Activated CD4-positive, alpha-beta T cell treated with anti-CD3 and anti-CD28 coated beads, Interleukin-2, amount 50 U/mL, for 1 hour (primary cell): ENCODE results near the gene CDC42.
A peak's percentile ranks its signal among the peaks of the same experiment; 100 is the strongest.

Source experiments
- DNase-seq: peaks from one replicate; pipeline ENCODE4 v3.0.0-alpha.2; 2020

The CDC42 gene

DNA sequence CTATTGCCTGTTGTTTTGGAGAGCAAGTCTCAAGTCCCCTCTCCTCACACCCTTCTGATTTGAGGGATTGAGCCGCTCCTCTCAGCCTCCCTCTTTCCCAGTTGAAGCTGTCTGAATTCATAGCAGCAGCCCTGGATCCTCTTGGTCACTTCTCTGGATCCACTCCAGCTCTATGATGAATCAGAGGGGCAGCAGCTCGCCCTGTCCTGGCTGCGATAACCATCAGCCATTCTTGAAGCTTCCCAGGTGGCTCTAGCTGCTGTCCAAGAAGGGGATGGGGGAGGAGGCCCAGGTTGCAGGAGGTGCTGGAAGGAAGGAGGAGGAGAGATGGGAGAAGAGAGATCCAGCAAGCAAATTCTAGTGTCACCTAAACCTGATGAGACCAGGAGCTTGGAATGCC is 59.1 kb downstream of the CDC42 start:
- no peak for DNase-seq

DNA sequence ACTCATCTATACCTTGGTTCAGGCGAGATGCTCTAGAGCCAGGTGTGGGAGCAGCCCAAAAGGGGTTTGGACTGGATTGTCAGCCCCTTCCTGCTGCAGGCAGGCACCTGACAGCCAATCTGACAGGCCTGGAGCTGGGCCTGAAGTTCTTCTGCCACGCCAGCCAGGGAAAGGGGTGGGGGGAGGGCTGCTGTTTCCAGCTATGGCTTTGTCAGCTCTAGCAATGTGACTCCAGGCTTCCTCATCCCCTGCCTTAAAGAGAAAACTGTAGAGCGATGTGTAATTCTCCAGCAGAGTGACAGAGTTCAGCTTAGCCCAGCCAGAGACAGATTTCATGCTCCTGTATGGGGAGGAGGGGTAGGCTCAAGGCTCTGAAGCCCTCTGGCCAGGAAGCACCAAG is 60.0 kb downstream of the CDC42 start:
- DNase-seq = no peak

DNA sequence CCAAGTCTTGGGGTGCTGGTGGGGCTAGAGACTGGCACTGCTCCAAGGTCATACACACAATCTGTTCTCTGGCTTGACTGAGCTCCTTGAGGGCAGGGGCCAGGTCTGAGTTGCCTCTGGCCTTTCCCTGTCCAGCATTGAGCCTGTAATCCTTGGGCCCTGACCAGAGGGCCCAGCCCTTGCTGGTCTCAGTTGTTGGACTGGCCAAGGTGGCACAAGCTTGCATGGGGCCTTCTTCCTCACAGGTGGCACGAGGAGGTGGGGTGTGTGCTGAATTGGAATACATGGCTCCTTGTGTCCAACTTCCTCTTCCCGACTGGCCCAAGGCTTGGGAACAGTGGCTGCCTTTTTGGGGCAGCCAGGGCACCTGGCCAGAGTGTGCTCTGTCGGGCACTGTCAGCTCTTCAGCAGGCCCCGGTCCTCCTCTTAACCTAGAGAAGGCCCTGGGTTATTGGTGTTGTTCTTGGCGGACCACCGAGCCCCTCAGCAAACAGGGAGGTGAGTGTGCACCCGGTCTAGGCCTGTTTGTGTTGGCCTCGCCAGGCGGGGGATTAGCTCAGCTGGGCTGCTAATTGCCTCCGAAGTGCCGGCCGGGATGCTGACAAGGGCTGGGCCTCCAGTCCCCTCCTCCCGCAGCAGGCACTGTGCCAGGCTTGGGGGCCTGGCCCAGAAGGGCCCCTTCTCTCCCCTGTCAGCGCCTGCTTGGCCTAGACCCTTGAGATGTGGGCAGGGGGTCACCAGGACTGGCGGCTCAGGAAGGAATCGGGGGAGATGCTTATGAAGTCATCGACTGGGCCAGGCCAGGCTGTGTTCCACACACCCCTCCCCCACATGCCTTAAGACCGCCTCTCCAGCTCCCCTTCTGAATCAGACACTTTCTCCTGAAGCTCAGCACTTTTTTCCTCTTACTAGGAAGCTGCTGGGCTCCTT is 61.8 kb downstream of the CDC42 start:
- no peak for DNase-seq

DNA sequence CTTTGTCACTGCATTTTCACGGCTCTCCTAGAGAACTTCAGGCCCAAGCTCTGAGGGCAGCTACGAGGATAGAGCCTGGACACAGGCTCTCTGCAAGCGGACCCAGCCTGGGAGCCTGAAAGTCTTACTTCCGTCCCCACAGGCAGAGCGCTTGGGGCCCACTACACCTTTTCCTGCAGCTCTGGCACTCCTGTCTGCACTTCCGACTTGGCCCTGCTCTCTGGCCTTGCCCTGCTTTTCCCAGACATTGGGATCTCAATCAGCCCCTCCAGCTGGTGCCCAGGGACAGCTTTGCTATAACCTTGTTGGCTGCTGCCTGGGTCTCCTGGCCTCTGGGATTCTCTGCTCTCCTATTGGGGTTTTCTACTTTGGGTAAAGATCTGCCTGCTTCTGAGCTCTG is 62.8 kb downstream of the CDC42 start:
- DNase-seq = no peak

DNA sequence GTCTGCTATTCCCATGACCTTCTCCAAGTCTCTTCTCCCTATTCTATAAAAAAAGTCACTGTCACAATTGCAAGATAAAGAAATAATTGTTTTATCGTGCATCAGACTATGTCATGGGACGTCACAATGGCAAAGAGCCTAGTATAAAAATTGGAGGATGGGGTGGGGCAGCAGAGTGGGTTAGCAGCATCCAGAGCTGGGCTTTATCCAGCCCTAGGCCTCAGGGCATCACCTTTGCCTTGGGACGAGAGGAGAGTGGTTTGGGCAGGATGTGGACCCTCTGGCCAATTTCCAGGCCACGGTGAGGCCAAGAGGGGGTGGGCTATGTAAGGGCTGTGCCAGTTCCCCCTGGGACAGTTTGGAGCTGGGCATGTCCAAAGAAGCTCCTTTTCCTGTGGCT is 64.7 kb downstream of the CDC42 start:
- DNase-seq = no peak

DNA sequence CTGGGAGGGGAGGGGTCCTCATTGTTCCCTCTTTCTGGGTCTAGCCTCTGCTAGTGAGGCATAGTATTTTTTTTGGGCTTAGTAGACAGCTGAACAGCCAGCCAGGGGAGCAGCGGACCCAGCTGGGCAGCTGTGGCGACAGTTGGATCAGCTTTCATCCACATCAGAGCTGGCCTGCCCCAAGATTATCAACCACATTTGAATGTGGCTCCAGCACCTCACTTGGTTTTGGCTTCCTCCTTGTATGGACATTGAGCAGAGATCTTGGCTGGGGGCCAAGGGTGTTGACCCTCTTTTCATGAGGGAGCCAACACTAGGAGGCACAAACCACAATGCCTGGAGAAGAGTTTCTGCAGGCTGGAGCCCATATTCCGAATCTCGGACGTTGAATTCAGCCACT is 65.3 kb downstream of the CDC42 start:
- DNase-seq = no peak

DNA sequence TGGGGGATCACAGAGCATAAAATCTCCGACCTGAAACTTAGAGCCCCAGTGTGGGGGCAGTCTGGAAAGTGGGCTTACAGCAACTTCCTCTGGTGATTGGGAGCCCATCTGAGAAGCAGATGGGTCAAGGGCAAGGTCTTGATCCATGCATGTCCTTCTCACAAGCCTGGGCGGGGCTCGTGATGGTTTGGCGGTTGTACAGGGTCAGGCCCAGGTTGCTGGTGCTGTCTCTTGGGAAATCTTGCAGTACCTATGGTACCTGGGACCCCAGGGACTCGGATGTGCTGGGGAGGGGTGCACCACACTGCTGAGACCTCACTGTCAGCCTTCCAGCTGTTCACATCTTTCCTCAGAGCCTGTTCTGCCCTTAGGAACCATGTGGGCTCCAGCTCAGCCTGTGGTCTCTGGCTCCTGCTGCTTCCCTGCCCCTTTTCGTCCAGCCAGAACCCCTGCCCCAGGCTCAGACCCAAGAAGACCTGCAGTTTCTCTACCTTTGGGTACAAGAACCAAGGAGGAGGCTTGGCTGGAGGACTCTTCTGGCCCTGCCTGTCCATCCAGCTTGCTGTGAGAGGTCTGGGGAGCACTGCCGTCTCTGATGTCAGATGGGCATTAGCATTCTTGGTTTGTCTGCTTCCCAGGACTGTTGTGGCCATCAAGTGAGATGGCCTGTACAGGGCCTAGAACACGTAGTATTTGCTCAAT is 65.9 kb downstream of the CDC42 start:
- DNase-seq = no peak

DNA sequence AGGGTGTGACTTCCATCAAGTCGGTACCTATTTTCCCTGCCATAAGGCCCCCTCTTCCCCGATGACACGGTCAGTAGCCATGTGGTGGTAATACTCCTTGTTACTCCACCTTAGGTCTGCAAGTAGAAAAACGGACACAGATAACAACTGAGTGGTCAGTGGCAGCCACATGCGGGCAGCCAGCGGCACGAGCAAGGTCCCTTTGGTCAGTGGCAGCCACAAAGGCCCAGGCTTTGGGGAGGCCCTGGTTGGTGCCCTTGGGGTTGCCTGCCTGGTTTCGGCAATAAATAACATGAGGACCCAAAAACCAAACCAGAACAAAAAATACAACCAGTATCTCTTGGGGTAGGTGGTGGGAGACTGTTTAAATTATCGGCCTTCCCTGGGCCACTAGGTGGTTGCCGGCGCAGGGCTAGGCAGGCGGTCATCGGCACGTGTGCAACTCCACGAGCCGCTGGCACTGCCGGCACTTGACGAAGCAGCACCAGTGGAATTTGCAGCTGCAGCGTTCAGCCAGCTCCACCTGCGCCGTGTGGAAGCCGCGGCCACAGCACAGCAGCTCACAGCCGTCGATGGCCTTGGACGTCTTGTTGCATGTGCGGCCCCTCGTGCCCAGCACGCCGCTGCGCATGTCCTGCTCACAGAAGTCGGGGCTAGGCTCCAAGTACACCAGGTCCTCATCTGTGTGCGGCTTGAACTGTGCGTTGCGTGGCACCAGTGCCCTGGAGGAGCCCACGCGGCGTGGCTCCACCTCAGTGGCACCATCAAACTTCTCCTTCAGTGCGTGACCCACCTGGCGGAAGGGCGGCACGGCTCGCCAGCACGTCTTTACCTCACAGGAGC is 67.3 kb downstream of the CDC42 start:
- DNase-seq = no peak

DNA sequence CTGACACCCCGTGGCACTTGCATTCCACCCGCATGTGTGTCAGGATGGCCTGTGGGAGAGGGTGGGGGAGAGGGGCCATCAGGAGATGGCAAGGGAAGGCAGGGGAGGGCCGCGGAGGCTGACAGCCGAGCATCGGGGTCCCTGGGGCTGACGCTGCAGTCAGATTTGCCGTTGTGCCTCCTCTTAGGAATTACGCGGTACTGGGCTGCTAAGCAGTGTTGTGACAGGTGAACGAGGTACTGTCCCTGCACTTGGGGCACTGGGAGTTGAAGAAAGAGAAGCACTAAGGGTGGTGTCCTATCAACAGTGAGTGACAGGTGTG is 67.9 kb downstream of the CDC42 start:
- DNase-seq = no peak

DNA sequence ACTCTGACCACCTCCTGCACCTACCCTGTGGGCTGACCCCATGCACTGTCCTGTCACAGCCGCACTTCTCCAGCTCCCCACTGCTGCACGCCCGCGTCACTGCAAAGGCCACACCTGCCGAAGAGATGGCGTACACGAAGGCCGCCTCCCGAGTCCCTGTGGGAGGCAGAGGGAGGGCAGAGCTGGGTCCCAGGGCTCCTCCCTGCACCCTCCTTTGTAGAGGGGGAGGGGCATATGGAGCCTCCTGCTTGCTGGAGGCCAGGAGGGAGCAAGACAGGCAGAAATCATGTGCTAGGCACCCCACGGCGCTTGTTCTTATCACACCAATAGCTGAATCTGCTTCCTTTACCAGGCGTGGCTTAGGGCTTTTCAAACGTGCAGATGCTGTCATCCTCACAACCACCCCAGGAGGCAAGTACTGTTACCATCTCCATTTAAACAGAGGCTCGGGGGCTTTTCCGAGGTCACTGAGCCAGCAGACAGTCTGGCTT is 69.0 kb downstream of the CDC42 start:
- no peak for DNase-seq

DNA sequence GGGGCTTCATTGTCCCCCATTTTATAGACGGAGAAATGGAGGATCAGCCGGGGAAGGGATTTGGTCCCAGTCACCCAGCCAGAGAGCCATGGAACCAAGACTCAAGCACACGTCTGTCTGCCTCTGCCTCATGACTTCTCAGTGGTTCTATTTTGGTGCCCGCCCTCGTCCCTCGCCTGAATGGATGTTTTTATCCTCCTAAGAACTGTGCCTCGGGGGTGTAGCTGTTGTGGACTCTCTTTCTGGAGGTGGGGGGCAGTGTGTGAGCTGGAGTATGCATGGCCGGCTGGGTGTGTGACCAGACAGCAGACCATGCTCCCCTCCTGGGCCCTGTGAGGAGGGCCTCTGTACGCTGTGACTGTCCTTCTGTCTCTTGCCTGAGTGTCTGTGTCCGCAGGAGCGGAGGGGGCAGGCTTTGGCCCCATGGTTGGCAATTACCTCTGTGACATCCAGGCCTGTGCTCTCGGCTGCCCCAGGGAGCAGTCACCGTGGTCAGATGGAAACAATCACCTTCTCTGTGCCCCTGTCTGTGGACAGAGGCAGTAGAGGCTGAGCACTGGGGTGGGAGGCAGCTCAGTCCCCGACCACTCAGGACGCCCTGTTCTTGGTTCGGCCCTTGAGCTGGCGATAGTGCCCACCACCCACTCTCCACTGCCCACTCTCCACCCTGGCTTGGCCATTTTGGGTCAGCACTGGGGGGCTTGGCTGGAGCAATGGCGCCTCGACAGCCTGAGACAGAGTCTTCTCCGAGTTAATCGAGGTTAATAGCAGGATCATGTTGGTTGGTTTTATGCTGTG is 70.0 kb downstream of the CDC42 start:
- DNase-seq = no peak

DNA sequence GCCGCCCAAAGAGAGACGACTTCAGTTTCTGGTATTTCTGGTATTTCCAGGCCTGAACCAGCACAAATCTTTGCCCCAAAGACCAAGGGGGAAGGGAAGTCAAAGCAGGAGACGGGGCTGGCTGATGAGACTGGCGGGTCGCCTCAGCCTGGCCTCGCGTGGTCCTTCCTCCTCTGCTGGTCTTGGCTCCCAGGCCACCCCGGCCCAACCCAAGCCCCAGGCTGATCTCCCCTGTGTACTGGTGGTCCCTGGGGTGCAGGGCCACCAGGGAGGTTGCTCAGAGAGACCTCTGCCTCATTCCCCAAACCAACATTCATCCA is 70.5 kb downstream of the CDC42 start:
- no peak for DNase-seq

DNA sequence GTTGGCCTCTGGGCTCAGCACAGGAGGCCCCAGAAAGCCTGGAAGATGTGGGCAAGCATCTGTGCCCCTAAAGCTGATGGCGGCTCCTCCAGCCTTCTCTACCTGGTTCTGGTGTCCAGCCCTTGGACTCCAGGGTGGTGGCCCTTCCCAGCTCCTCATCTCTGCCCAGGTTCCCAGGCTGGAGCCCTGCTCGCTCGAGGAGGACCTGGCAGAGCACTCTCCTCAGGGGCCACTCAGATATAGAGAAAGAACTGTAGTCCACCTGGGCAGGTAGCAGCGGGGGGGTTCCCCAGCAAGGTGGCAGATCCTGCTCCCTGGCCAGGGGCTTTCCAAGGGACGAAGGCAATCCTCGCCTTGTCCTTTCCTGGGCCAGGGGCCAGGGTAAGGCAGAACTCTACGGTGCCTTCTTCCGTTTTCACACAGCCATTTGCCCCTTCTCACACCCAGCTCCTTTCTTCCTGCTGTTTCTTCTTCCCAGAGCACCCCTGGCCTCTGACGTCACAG is 71.4 kb downstream of the CDC42 start:
- DNase-seq = no peak

DNA sequence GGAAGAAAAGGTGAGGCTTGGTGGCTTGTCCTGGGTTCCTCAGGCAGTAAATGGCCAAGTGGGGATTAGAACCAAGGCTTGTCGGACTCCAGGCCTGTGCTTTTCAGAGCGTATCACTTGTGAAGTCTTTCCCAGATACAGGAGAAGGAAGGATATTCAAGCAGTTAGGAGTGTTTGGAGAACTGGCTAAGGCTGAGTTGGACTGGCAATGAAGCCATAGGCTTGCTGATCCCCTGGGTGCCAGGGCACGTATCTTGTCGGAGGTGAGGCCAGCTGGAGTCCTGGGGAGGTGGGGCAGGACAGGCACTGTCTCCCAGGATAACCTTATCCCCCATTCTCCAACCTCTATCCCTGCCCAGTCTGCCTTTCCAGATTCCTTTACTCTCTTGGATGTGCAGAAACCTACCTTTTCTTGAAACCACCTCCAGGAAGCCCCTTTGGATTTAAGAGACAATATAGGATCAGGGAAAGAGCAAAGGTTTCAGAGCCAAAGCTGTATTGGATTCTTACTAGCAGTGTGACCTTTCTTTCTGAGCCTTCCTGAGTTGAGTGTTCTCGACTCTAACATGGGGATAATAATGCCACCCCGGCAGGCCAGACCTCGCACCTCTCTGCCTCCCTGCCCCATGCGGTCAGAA is 72.2 kb downstream of the CDC42 start:
- no peak for DNase-seq

DNA sequence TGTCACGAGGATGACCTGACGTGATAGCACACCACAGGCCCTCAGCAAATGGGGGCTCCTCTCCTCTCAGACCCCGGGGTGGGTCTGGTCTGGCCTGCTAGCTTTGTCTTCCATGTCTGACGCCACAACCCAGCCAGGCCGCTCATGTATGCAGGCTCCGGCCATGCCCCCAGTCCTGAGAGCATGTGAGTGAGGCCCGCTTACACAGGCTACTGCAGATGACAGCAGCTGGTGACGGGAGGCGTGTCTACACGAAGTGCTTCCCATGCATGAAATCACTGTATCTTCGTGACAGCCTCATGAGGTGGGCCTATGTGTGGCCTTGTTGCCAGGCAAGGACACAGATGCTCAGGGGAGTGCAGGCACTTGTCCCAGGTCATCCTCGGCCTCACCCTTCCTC is 74.0 kb downstream of the CDC42 start:
- no peak for DNase-seq

DNA sequence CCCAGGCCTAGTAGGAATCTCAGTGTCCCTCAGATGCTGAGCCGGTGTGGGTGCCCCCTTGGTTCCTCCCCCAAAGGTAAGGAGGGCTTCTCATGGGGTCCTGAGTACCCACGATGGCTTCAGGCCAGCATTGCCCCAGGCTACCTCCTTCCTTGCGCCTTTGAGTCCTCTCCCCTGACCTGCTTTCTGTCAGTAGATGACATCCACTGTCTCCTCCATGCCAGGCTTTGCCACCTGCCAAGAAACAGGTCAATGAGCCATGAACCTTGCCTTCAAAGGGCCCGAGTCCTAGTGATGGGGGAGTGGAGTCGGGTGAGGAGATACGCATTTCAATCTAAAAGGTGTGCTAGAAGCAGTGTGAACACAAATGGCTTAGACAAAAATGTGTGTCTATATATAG is 74.7 kb downstream of the CDC42 start:
- DNase-seq = no peak

DNA sequence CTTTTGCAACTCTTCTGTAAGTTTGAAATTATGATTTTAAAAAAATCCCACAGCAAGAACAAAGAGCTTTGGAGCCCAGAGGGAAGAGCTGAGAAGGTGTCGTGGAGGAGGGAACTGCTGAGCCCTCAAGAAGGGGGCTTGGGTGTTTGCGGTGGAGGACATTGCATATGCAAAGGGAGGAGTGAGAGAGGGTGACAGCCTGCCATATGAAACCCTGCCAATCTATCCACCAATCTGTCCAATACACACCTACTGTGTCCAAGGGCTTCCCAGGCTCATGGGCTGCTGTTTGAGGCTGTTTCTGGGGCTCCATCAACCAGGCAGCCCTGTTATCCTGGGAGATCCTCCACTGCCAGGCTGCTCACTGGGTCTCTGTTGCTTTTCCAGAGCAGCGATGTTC is 75.2 kb downstream of the CDC42 start:
- no peak for DNase-seq

DNA sequence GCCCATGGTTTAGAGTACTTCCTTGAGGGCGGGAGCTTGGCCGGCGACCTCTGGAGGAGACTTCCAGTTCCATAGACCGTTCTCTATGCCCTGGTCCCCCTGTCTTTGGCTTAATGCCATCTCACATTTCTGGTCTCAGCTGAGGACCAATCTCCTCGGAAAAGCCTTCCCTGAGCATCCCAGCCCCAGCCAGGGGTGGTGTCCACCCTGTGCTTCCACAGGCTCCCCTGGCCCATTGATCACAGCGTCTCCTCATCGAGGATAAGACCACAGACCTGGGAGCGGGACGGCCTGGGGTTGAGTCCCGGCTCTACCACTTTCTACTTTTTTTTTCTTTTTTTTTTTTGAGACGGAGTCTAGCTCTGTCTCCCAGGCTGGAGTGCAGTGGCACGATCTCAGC is 75.9 kb downstream of the CDC42 start:
- DNase-seq = no peak

DNA sequence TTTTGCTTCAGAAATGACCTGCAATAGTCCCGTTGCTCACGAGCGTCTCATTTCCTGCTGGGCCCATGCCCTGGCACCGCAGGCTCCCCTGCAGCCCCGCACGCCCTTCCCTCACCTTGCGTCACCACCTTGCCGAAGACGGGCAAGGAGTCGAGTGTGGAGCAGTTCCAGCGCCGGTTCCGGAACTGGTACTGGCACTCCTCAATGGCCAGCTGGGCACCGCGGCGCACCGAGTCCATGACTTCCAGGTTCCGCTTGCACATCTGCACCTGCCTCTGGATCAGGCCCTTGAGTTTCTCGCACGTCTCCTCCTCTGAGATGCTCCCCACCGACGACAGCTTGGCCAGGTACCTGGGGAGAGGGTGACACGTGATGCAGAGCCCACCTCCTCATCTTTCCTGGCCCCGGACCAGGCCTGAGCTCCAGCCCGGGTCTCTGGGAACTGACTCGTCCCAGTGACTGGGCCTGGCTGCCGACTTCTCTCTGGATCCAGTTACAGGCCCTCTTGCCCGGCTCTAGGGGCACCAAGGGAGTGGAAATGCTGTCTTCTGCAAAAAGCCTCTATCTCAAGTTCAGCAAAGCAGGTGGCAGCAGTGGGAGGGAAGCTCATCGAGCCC is 77.1 kb downstream of the CDC42 start:
- no peak for DNase-seq

DNA sequence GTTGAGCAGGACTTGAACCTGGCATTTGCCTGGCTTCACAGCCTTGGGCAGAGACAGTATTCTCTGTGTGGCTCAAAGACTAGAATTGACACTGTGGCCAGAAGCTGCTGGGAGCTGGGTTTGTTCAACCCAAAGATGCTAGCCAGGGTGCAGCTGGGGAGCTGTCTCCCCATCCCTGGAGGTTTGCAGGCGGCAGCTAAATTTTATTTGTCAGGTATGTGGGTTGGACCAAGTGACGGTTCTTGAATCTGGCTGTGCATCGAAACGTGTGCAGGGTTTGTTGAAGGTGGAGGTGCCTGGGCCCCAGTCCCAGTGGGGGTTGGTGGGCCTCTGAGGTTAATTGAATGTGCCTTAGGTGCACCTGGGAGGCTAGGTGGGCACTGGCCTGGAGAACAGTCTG is 78.6 kb downstream of the CDC42 start:
- DNase-seq = no peak

DNA sequence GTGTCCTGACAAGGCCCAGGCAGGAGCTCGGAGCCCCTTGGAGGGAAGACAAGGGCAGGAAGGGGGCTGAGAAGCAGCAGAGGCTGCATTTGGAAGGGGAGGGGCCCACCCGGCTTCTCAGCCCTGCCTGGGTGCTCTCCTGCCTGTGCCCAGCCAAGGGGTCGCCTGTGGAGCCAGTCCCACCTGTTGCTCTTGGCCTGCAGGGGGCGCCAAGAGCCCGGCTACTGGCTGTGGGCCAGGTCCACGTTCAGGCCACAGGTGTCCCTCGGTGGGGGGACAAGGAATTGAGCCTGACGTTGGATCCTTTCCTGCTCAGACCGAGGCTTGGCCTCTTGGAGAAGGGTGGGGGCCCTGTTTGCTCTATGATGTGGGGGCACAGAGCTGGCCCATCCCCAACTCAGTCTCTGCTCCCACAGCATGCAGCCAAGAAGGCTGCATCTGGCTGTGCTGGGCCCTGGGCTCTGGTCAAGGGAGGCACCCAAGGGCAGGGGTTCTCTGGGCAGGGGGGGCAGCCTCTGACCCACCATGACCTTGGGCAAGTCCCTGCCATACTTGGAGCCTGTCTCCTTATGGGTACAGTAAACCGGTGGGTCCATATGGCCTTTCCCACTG is 79.5 kb downstream of the CDC42 start:
- DNase-seq = peak; percentile 49
